K562 (cell line): ENCODE measurements around the gene CRIM1. TPM values are rescaled to one million over a fixed set of nuclear protein-coding genes. Genes with fewer than 3 reads are reported as not detected.
A peak's percentile ranks its signal among the peaks of the same experiment; 100 is the strongest.

Source experiments
- ARID4B ChIP-seq: sonication (generic); formaldehyde crosslinking; IDR thresholded peaks from 2 replicates; pipeline ENCODE4 v1.8.0; 2022; ENCODE audit warnings: mild to moderate bottlenecking, missing genetic modification reagents
- BRF2 ChIP-seq: IDR thresholded peaks from 3 replicates; pipeline ENCODE4 v1.6.1; 2011; ENCODE audit warnings: borderline replicate concordance, mild to moderate bottlenecking; ENCODE audit not compliant: insufficient read length, insufficient read depth
- CC2D1A ChIP-seq: fragments of 450-650 bp; IDR thresholded peaks from 2 replicates; pipeline ENCODE4 v1.6.1; 2017; ENCODE audit warnings: mild to moderate bottlenecking
- CREM ChIP-seq: IDR thresholded peaks from 2 replicates; pipeline ENCODE4 v1.6.1; 2014; ENCODE audit warnings: antibody characterized with exemption, low read depth
- DIDO1 ChIP-seq: fragments of 450-650 bp; IDR thresholded peaks from 2 replicates; pipeline ENCODE4 v1.6.1; 2016; ENCODE audit warnings: low read depth, missing biosample characterization, missing genetic modification characterization
- ETV5 ChIP-seq: sonication (generic); formaldehyde crosslinking; IDR thresholded peaks from 2 replicates; pipeline ENCODE4 v1.4.0; 2020; ENCODE audit warnings: low read depth, mild to moderate bottlenecking, missing genetic modification reagents
- GATA2 ChIP-seq: sonication (generic); formaldehyde crosslinking; IDR thresholded peaks from 2 replicates; pipeline ENCODE4 v1.4.0; 2020; ENCODE audit warnings: mild to moderate bottlenecking, missing genetic modification reagents
- NCOA1 ChIP-seq: fragments of 450-650 bp; IDR thresholded peaks from 2 replicates; pipeline ENCODE4 v1.6.1; 2016; ENCODE audit warnings: low read depth
- POLR2H ChIP-seq: IDR thresholded peaks from 2 replicates; pipeline ENCODE4 v1.6.1; 2016; ENCODE audit warnings: missing genetic modification characterization, low read depth, mild to moderate bottlenecking, control low read depth, missing compliant biosample characterization, moderate library complexity
- PRMT5 ChIP-seq: sonication (generic); formaldehyde crosslinking; IDR thresholded peaks from 2 replicates; pipeline ENCODE4 v1.5.0; 2020; ENCODE audit warnings: missing genetic modification reagents
- RFX1 ChIP-seq: fragments of 450-650 bp; IDR thresholded peaks from 2 replicates; pipeline ENCODE4 v1.6.1; 2016; ENCODE audit warnings: mild to moderate bottlenecking, moderate library complexity
- THAP7 ChIP-seq: fragments of 250-450 bp; sonication (Bioruptor Pico); IDR thresholded peaks from 2 replicates; pipeline ENCODE4 v1.5.0; 2021
- ZBTB49 ChIP-seq: sonication (generic); formaldehyde crosslinking; IDR thresholded peaks from 2 replicates; pipeline ENCODE4 v1.8.0; 2022; ENCODE audit warnings: missing genetic modification reagents, mild to moderate bottlenecking, borderline replicate concordance
- ZBTB7A ChIP-seq: IDR thresholded peaks from 2 replicates; pipeline ENCODE4 v1.6.1; 2011; ENCODE audit warnings: low read depth, mild to moderate bottlenecking, low read length, moderate library complexity, borderline replicate concordance; ENCODE audit not compliant: control insufficient read depth
- ZBTB9 ChIP-seq: fragments of 450-650 bp; formaldehyde crosslinking; IDR thresholded peaks from 2 replicates; pipeline ENCODE4 v1.4.0; 2020; ENCODE audit warnings: mild to moderate bottlenecking, moderate library complexity
- ZFP91 ChIP-seq: sonication (generic); formaldehyde crosslinking; IDR thresholded peaks from 2 replicates; pipeline ENCODE4 v1.8.0; 2022; ENCODE audit warnings: mild to moderate bottlenecking, missing genetic modification reagents
- ZFPM2 ChIP-seq: fragments of 250-450 bp; sonication (Bioruptor Pico); IDR thresholded peaks from 2 replicates; pipeline ENCODE4 v1.5.1; 2022; ENCODE audit warnings: mild to moderate bottlenecking
- ZNF217 ChIP-seq: sonication (generic); formaldehyde crosslinking; IDR thresholded peaks from 2 replicates; pipeline ENCODE4 v1.8.0; 2022; ENCODE audit warnings: mild to moderate bottlenecking, missing genetic modification reagents
- polyA plus RNA-seq, 8 experiments: library from polyadenylated mRNA; depleted of rRNA in 4 of 8; stranded (reverse) in 5 of 8; unstranded in 3 of 8; fragments of >200 nt; fragmentation: Nextera tagmentation in 2 of 8; fragmentation: Illumina TruSeq in 1 of 8; extraction: Ambion mirVana in 2 of 8; extraction: Trizol in 1 of 8; gene quantifications; 2 replicates each; pipeline versions ENCODE4 v1.2.1 to v1.2.3, GENCODE V29; 2011 to 2014; ENCODE audit warnings: inconsistent platforms in 1 of 8, missing spikeins in 1 of 8
- total RNA-seq, 7 experiments: library from RNA; depleted of rRNA in 6 of 7; stranded (reverse); fragments of >200 nt in 6 of 7; fragmentation: Illumina TruSeq in 2 of 7; extraction: Trizol in 2 of 7; gene quantifications; 2 replicates each; pipeline versions ENCODE4 v1.2.1 to v1.2.3, GENCODE V29; 2011 to 2021; ENCODE audit warnings: low replicate concordance in 1 of 7

The CRIM1 gene
- total and polyA plus RNA-seq, 9 of the 15 experiments (the other 6 are each of a cell fraction or from before 2014, with no cell fraction given), result 0.01 to 0.36 (median 0.06) TPM; not detected in 1

GRCh38 chr2:36451512-36451911, 95.9 kb downstream of the CRIM1 start (continued):
- TF ChIP-seq ZFP91 (CRISPR knock-in tag), result no peak
- no peak for TF ChIP-seq ZFPM2 (CRISPR knock-in tag)
- TF ChIP-seq RFX1, result no peak
- no peak for TF ChIP-seq ZBTB7A
- no peak for TF ChIP-seq THAP7
- no peak for TF ChIP-seq ZBTB49 (CRISPR knock-in tag)
- no peak for TF ChIP-seq POLR2H
- TF ChIP-seq NCOA1, result 0 out of 2 replicates have a peak, but pooled peaks have one; percentile 26
- no peak for TF ChIP-seq CC2D1A
- TF ChIP-seq ZNF217 (CRISPR knock-in tag), result no peak
- TF ChIP-seq CREM, result peak; percentile 62
- peak; percentile 68 for TF ChIP-seq GATA2 (CRISPR knock-in tag)
- TF ChIP-seq ETV5 (CRISPR knock-in tag), result no peak
- no peak for TF ChIP-seq BRF2
- TF ChIP-seq DIDO1 (tag), result no peak
- TF ChIP-seq ZBTB9 (CRISPR knock-in tag), result no peak
- no peak for TF ChIP-seq PRMT5 (CRISPR knock-in tag)
- no peak for TF ChIP-seq ARID4B
